ENCODE results near the gene SCYGR1.
A peak's percentile ranks its signal among the peaks of the same experiment; 100 is the strongest.
"Not testable (repeated sequence)": the region's sequence is repeated elsewhere in the genome, so short reads cannot be mapped to it uniquely, and the experiment has no call there.

SCYGR1 gene

GRCh38 chr2:227368574-227368973 is 19.2 kb downstream of the SCYGR1 start:
- DNase-seq: no peak

- no peak for DNase-seq
These were observed 20.3 kb downstream of the SCYGR1 start for GRCh38 chr2:227367427-227367795.

GRCh38 chr2:227366769-227367426 is 20.9 kb downstream of the SCYGR1 start:
- no peak for DNase-seq

- no peak for DNase-seq
These were observed 21.9 kb downstream of the SCYGR1 start for GRCh38 chr2:227365833-227366232.

GRCh38 chr2:227364585-227365263 is 23.0 kb downstream of the SCYGR1 start:
- DNase-seq: not testable (repeated sequence)

GRCh38 chr2:227363756-227364155 is 24.0 kb downstream of the SCYGR1 start:
- DNase-seq: peak; percentile 7 to 30

GRCh38 chr2:227360351-227360750 is 27.4 kb downstream of the SCYGR1 start:
- no peak for DNase-seq

GRCh38 chr2:227351639-227352038 is 36.1 kb downstream of the SCYGR1 start:
- no peak for DNase-seq

GRCh38 chr2:227349989-227350612 is 37.6 kb downstream of the SCYGR1 start:
- DNase-seq: no peak

- DNase-seq: no peak
These were observed 39.4 kb downstream of the SCYGR1 start for GRCh38 chr2:227348324-227348723.

GRCh38 chr2:227347117-227347516 is 40.6 kb downstream of the SCYGR1 start:
- DNase-seq: no peak

GRCh38 chr2:227344231-227344630 is 43.5 kb downstream of the SCYGR1 start:
- no peak for DNase-seq

GRCh38 chr2:227341553-227341952 is 46.2 kb downstream of the SCYGR1 start:
- DNase-seq: no peak

GRCh38 chr2:227340106-227340505 is 47.6 kb downstream of the SCYGR1 start:
- DNase-seq: no peak

- no peak for DNase-seq
These were observed 48.6 kb downstream of the SCYGR1 start for GRCh38 chr2:227339098-227339599.

All from activated CD4-positive, alpha-beta T cell treated with anti-CD3 and anti-CD28 coated beads for 4 hours (primary cell).